RKO (cell line): ENCODE results near the gene MSMP.

Experiments
- DNase-seq: peaks from one replicate; pipeline ENCODE4 v3.0.0-alpha.2; 2016; ENCODE audit warnings: low spot score

MSMP gene

GRCh38 chr9:35754264-35754663 lies at the start of gene MSMP:
MSMP (minus strand) TSS chr9:35754276; CDS start chr9:35754129, 147 bp downstream.
- no peak for DNase-seq

GRCh38 chr9:35801328-35802128 lies 47.5 kb upstream of the MSMP start:
- no peak for DNase-seq

- DNase-seq, result no peak
These were observed 46.5 kb upstream of the MSMP start for GRCh38 chr9:35800530-35800929.

- peak; percentile 73 for DNase-seq
These were observed 44.7 kb upstream of the MSMP start for GRCh38 chr9:35798658-35799374.

GRCh38 chr9:35797311-35798109 lies 43.4 kb upstream of the MSMP start:
- DNase-seq, result no peak

- no peak for DNase-seq
These were observed 41.6 kb upstream of the MSMP start for GRCh38 chr9:35795695-35796094.

- DNase-seq, result no peak
These were observed 39.4 kb upstream of the MSMP start for GRCh38 chr9:35793461-35793860.

GRCh38 chr9:35792826-35793225 lies 38.8 kb upstream of the MSMP start:
- DNase-seq, result no peak

- no peak for DNase-seq
These were observed 38.1 kb upstream of the MSMP start for GRCh38 chr9:35792024-35792813.

- DNase-seq, result no peak
These were observed 37.3 kb upstream of the MSMP start, which contains the start of gene NPR2 for GRCh38 chr9:35791297-35791921. NPR2 (plus strand) TSS chr9:35791591; CDS start chr9:35792409, 818 bp downstream.

GRCh38 chr9:35790385-35791296 lies 36.6 kb upstream of the MSMP start:
- DNase-seq, result peak; percentile 57

- no peak for DNase-seq
These were observed 35.9 kb upstream of the MSMP start for GRCh38 chr9:35790025-35790384.

GRCh38 chr9:35789541-35789940 lies 35.5 kb upstream of the MSMP start:
- no peak for DNase-seq

GRCh38 chr9:35783418-35783817 lies 29.3 kb upstream of the MSMP start:
- no peak for DNase-seq

- DNase-seq, result no peak
These were observed 27.0 kb upstream of the MSMP start for GRCh38 chr9:35781066-35781465.

- no peak for DNase-seq
These were observed 24.4 kb upstream of the MSMP start for GRCh38 chr9:35778496-35778895.

GRCh38 chr9:35776018-35776417 lies 21.9 kb upstream of the MSMP start:
- DNase-seq, result no peak

- no peak for DNase-seq
These were observed 21.0 kb upstream of the MSMP start for GRCh38 chr9:35774907-35775635.

- DNase-seq, result no peak
These were observed 17.9 kb upstream of the MSMP start for GRCh38 chr9:35771943-35772342.

GRCh38 chr9:35771534-35771933 lies 17.5 kb upstream of the MSMP start:
- DNase-seq, result no peak
